Transverse colon (tissue), 4 donors: ENCODE data around the gene PRKCB. TPM values are rescaled to one million over a fixed set of nuclear protein-coding genes. Genes with fewer than 3 reads are reported as not detected.

Experiments used
- DNase-seq: peaks from one replicate; pipeline ENCODE4 v3.0.0-alpha.2; 2019
- H3K27ac ChIP-seq, 4 donors: fragments of 200-600 bp; sonication (generic); 2 replicates each; pipeline ENCODE4 v1.5.1; 2016 to 2018; ENCODE audit warnings: inconsistent platforms in 4 of 4
- H3K27me3 ChIP-seq: fragments of 200-600 bp; sonication (generic); 2 replicates; pipeline ENCODE4 v1.5.1; 2017; ENCODE audit warnings: inconsistent platforms
- H3K36me3 ChIP-seq, 4 donors: fragments of 200-600 bp; sonication (generic); 2 replicates each; pipeline ENCODE4 v1.5.1; 2017 to 2019; ENCODE audit warnings: inconsistent platforms in 4 of 4
- H3K4me1 ChIP-seq, 4 donors: fragments of 200-600 bp; sonication (generic); 2 replicates each; pipeline ENCODE4 v1.5.1; 2017 to 2020; ENCODE audit warnings: inconsistent platforms in 4 of 4
- H3K4me3 ChIP-seq, 4 donors: fragments of 200-600 bp; sonication (generic); 1 replicate in 1 of 4; 2 replicates in 3 of 4; pipeline versions ENCODE4 v1.5.1 to v1.6.1; 2017 to 2019; ENCODE audit warnings: inconsistent platforms in 4 of 4
- H3K9me3 ChIP-seq, 2 donors: fragments of 200-600 bp; sonication (generic); 2 replicates each; pipeline ENCODE4 v1.5.1; 2017 to 2019; ENCODE audit warnings: inconsistent platforms in 2 of 2
- EP300 ChIP-seq: sonication (generic); formaldehyde crosslinking; IDR thresholded peaks from one replicate; pipeline ENCODE4 v1.6.1; 2017; ENCODE audit warnings: antibody characterized with exemption, low read depth
- POLR2A ChIP-seq: fragments of 450-650 bp; IDR thresholded peaks from one replicate; pipeline ENCODE4 v1.6.1; 2016; ENCODE audit warnings: antibody characterized with exemption, mild to moderate bottlenecking, moderate library complexity
- POLR2AphosphoS5 ChIP-seq, 3 donors: sonication (generic); formaldehyde crosslinking; IDR thresholded peaks; one replicate each; pipeline ENCODE4 v1.6.1; 2016; ENCODE audit warnings: antibody characterized with exemption in 3 of 3
- WGBS, 2 donors: methylation state at CpG; one replicate each; pipeline ENCODE4 v1.1.5; 2018; ENCODE audit warnings: low coverage in 1 of 2; 5-methylcytosine and 5-hydroxymethylcytosine counted together
- in situ Hi-C, 4 donors: fragments of 200-750 bp; cut with MboI; loops; one replicate each; pipeline versions ENCODE4 v1.15.0 to v1.15.1; 2017; ENCODE audit warnings: low sequenced_read_pairs in 3 of 4, low pct_ligation_motif_present in 1 of 4, low pct_unique_long_range_greater_than_20kb in 1 of 4
- intact Hi-C: fragments of 100-400 bp; cut with DNase I; formaldehyde crosslinking; loops from one replicate; pipeline ENCODE4 v1.15.1; 2023; ENCODE audit warnings: low total_unique reads
- total RNA-seq, 4 donors: library from RNA; depleted of rRNA; stranded (reverse); fragments of >200 nt; gene quantifications; one replicate each; pipeline ENCODE4 v1.1.0, GENCODE V29; 2016
- TF ChIP-seq, protein P1 (sequence below), 5 experiments: fragments of 200-600 bp in 3 of 5; fragments of 450-650 bp in 2 of 5; sonication (generic) in 3 of 5; IDR thresholded peaks; 1 replicate in 2 of 5; 2 replicates in 3 of 5; pipeline ENCODE4 v1.5.1; 2016 to 2017; ENCODE audit warnings: antibody characterized with exemption in 5 of 5, inconsistent platforms in 3 of 5, mild to moderate bottlenecking in 2 of 5, moderate library complexity in 1 of 5

PRKCB gene
- 10 to 100 TPM in 2 of 4 donors, 1 to 10 TPM in 2; 9.0 to 28.3 (median 15.2) TPM for total RNA-seq

DNA sequence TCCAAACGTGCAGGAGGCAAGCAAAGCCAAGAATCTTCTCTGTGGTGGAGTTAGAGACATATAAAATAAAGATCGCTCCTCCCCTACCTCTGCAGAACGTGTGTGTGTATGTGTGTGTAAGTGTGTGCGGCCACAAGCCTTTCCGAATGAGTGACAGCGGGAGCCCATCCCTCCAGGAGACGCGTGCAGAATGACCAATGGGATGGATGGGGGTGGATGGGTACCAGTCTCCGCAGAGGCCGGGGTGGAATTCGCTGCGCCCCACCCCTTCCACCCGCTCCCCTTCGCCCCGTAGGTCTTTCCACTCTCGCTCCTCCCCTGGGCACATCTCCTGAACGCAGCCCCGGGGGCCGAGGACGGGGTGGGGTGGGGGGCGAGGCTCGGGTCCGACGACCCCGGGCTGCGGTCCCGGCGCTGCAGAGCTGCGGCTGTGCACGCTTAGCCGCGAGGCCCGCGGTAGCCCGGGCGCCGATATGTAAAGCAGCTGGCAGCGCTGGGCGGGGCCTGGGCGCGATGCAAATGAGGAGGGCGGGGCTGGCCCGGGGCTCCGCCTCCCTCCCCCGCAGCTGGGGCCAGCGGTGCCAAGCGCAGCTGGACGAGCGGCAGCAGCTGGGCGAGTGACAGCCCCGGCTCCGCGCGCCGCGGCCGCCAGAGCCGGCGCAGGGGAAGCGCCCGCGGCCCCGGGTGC, at the start of gene PRKCB:
Gene PRKCB (plus strand): TSS at position 594 of the 688 bp plus-strand sequence.
- no peak for TF ChIP-seq EP300
- peak in 2 of 3 donors; percentile 14 to 35 for TF ChIP-seq POLR2AphosphoS5 (IDR thresholded peaks at IDR 0.05)
- in situ Hi-C loops = no loop called here
- peaks cover 0 to 23% (median 11%) of the 10 kb centered on the region in 4 donors for H3K4me1 ChIP-seq
- peak; percentile 89 for DNase-seq
- peaks cover 28% of the 10 kb centered on the region for H3K27me3 ChIP-seq
- H3K36me3 ChIP-seq = no peaks in the 10 kb centered on the region
- WGBS, 2 donors = 0 to 2% methylated on average over 2 to 22 of the region's 63 CpGs
- peak within 1 kb of the TSS; percentile 46 to 63 (median 58) for H3K4me3 ChIP-seq
- peak within 1 kb of the TSS; percentile 26 to 63 (median 57) for H3K27ac ChIP-seq
- intact Hi-C loops = loop anchor here (10.0 kb wide), 2 partner anchors 79 to 109 kb away; no protein-coding TSS in a partner anchor
- peaks cover 0 to 2% of the 10 kb centered on the region in 2 donors for H3K9me3 ChIP-seq

DNA sequence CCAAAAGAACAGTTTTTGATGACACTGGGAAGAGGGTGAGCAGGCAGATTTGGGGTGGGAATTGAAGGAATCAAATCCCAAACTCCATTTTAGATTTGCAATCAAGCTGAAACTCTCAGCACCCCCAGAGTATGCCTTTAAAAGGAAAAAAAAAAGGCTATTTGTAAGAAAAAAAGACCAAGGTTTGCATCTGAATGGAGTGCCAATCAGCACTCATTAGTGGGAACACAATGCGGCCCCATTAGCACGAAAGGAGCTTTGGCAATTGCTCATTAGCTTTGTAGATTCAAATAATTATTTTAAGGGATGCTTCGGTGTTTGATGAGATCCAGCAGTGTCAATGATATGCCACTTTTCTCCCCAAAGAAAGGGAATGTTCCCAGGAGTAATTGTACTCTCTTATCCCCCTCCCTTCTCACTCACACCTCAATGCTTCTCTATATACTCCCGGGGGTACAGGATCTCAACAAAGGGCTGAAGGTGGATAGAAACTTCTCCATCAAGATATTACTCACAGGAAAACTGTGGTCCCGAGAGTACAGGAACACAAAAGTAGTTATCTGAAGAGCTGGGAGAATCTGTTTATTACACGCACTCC, 48.7 kb upstream of the PRKCB start:
- TF ChIP-seq POLR2AphosphoS5 (IDR thresholded peaks at IDR 0.05) (no peak), POLR2A (no peak)
- TF ChIP-seq, protein P1, sequence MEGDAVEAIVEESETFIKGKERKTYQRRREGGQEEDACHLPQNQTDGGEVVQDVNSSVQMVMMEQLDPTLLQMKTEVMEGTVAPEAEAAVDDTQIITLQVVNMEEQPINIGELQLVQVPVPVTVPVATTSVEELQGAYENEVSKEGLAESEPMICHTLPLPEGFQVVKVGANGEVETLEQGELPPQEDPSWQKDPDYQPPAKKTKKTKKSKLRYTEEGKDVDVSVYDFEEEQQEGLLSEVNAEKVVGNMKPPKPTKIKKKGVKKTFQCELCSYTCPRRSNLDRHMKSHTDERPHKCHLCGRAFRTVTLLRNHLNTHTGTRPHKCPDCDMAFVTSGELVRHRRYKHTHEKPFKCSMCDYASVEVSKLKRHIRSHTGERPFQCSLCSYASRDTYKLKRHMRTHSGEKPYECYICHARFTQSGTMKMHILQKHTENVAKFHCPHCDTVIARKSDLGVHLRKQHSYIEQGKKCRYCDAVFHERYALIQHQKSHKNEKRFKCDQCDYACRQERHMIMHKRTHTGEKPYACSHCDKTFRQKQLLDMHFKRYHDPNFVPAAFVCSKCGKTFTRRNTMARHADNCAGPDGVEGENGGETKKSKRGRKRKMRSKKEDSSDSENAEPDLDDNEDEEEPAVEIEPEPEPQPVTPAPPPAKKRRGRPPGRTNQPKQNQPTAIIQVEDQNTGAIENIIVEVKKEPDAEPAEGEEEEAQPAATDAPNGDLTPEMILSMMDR (IDR thresholded peaks at IDR 0.05) = no peak
- Histone ChIP-seq H3K9me3 (no peaks in the 10 kb centered on the region), H3K36me3 (no peaks in the 10 kb centered on the region), H3K4me3 (no peak overlapping the region), H3K27ac (no peak overlapping the region), H3K27me3 (no peaks in the 10 kb centered on the region), H3K4me1 (no peaks in the 10 kb centered on the region)
- 55 to 60% methylated on average over 6 of the region's 6 CpGs for WGBS, 2 donors
- no peak for DNase-seq
- in situ Hi-C loops = no loop called here
- intact Hi-C loops = no loop called here

DNA sequence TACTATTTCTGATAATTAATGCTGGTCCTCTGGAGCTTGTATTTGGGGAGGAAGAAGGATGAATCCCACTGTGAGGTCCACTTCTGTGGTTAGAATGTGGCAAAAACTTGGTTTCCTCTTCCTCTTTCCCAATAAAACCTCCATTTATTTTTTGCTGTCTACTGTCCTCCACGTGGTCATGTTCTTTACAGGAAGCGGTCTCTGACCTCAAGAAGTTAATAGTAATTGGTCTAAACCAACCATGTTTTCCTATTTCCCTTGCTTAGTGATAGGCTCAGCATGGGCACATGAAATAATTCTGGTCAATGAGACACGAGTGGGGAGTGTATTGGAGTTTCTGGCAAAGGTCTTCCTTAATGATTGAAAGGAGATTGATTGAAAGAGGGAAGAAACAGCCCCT, 47.1 kb upstream of the PRKCB start:
- in situ Hi-C loops (no loop called here), intact Hi-C loops (no loop called here)
- DNase-seq = no peak
- Histone ChIP-seq H3K36me3 (no peaks in the 10 kb centered on the region), H3K27me3 (no peaks in the 10 kb centered on the region), H3K27ac (no peak overlapping the region), H3K9me3 (no peaks in the 10 kb centered on the region), H3K4me1 (no peaks in the 10 kb centered on the region), H3K4me3 (no peak overlapping the region)
- TF ChIP-seq POLR2AphosphoS5 (IDR thresholded peaks at IDR 0.05) (no peak), POLR2A (no peak)
- WGBS, 2 donors = 64 to 69% methylated on average over 3 of the region's 3 CpGs

DNA sequence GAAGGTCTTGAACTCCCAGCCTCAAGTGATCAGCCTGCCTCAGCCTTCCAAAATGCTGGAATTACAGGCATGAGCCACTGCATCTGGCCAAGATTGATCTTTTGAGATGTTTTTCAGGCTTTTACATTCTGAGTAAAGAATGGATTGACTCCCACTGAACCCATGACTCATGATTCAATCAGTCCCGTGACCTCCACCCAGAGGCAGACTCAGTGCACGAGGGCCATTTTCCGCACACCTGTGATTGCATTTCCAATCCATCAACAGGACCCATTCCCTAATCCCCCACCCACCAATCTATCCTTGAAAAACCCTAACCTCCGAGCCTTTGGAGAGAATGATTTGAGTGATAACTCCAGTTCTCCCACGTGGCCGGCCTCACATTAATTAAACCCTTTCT, 40.4 kb upstream of the PRKCB start:
- Histone ChIP-seq H3K36me3 (no peaks in the 10 kb centered on the region), H3K27ac (peak overlapping the region; percentile 49 to 70 (median 66)), H3K27me3 (no peaks in the 10 kb centered on the region), H3K4me1 (peaks cover 0 to 14% (median 2%) of the 10 kb centered on the region in 4 donors), H3K4me3 (no peak overlapping the region), H3K9me3 (no peaks in the 10 kb centered on the region)
- in situ Hi-C loops = loop anchor here in 1 of 4 donors (10.0 kb wide), 1 partner anchor 219 kb away; no protein-coding TSS in a partner anchor
- WGBS, 2 donors = 85 to 98% methylated on average over 6 of the region's 6 CpGs
- intact Hi-C loops = no loop called here
- TF ChIP-seq EP300 (no peak), POLR2A (no peak), POLR2AphosphoS5 (IDR thresholded peaks at IDR 0.05) (no peak)
- TF ChIP-seq, protein P1 (IDR thresholded peaks at IDR 0.05) = no peak
- DNase-seq = no peak

DNA sequence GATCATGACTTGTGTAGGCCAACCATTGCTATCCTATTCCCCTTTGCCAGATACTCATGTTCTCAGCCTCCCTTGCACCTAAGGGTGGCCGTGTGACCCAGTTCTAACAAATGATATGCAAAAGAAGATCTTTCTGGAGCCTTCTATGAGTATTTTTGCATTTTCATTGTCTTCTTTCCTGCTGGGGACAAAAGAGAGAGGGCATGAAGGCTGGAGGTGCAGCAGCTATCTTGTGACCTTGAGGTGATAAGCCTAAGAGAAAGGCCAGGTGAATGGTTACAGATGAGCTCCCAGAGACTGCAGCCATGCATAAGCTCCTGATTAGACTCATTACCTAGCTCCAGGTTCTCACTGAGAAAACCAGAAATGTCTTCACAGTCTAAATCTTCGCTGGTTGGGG, 38.8 kb upstream of the PRKCB start:
- Histone ChIP-seq H3K36me3 (no peaks in the 10 kb centered on the region), H3K27me3 (no peaks in the 10 kb centered on the region), H3K9me3 (no peaks in the 10 kb centered on the region), H3K4me1 (peaks cover 0 to 22% (median 2%) of the 10 kb centered on the region in 4 donors), H3K4me3 (no peak overlapping the region), H3K27ac (no peak overlapping the region)
- 83 to 88% methylated on average over 2 of the region's 2 CpGs for WGBS, 2 donors
- intact Hi-C loops = no loop called here
- in situ Hi-C loops = loop anchor here in 1 of 4 donors (10.0 kb wide), 1 partner anchor 218 kb away; no protein-coding TSS in a partner anchor
- TF ChIP-seq POLR2A (no peak), POLR2AphosphoS5 (IDR thresholded peaks at IDR 0.05) (no peak), EP300 (no peak)
- TF ChIP-seq, protein P1 (IDR thresholded peaks at IDR 0.05) = no peak
- no peak for DNase-seq
